T-cell (primary cell): ENCODE measurements around the gene SYT11. TPM values are rescaled to one million over a fixed set of nuclear protein-coding genes. Genes with fewer than 3 reads are reported as not detected.
"Not testable (repeated sequence)": the region's sequence is repeated elsewhere in the genome, so short reads cannot be mapped to it uniquely, and the experiment has no call there.

Experiments
- ATAC-seq, 4 experiments: fragments of 200-7000 bp in 3 of 4; fragments of 150-1000 bp in 1 of 4; cut with Tn5 transposase; replicated peaks in 1 of 4; 1 replicate in 3 of 4; 2 replicates in 1 of 4; pipeline ENCODE4 v1.10.0; 2021; ENCODE audit warnings: moderate library complexity in 3 of 4, mild to moderate bottlenecking in 2 of 4, moderate number of reproducible peaks in 1 of 4
- CTCF ChIA-PET, 2 donors: fragments of 300-600 bp; sonication (Branson Sonifier 250); formaldehyde crosslinking; loops; one replicate each; lab custom pipeline; 2022; ENCODE audit warnings: antibody characterized with exemption in 2 of 2; lab: Charles Lee
- POLR2A ChIA-PET, 2 donors: fragments of 300-600 bp; sonication (Branson Sonifier 250); formaldehyde crosslinking; loops; one replicate each; lab custom pipeline; 2022; ENCODE audit warnings: antibody characterized with exemption in 2 of 2; lab: Charles Lee
- DNase-seq, 35 experiments: peaks; one replicate each; pipeline versions ENCODE4 v3.0.0 to v3.0.0-alpha.2; 2013 to 2023
- H3K27ac ChIP-seq: one replicate; pipeline ENCODE4 v1.5.1; 2013; ENCODE audit warnings: low read length
- H3K27me3 ChIP-seq, 2 experiments: replicated peaks in 1 of 2; 1 replicate in 1 of 2; 2 replicates in 1 of 2; pipeline versions ENCODE4 v1.6.1 to v1.7.0; 2013; ENCODE audit warnings: low read length in 1 of 2, mixed read lengths in 1 of 2; ENCODE audit not compliant: control insufficient read depth in 2 of 2, insufficient read depth in 2 of 2; ENCODE audit errors: extremely low read depth in 1 of 2
- H3K36me3 ChIP-seq, 2 donors: 1 replicate in 1 of 2; 2 replicates in 1 of 2; pipeline versions ENCODE4 v1.6.1 to v1.7.0; 2013; ENCODE audit warnings: low read length in 1 of 2; ENCODE audit not compliant: control insufficient read depth in 2 of 2, insufficient read depth in 1 of 2; ENCODE audit errors: extremely low read depth in 1 of 2
- H3K4me1 ChIP-seq, 2 experiments: 1 replicate in 1 of 2; 2 replicates in 1 of 2; pipeline versions ENCODE4 v1.6.1 to v1.7.0; 2013; ENCODE audit warnings: low read length in 2 of 2, mixed read lengths in 1 of 2; ENCODE audit not compliant: insufficient read depth in 2 of 2, control insufficient read depth in 1 of 2; ENCODE audit errors: extremely low read depth in 1 of 2
- H3K4me3 ChIP-seq, 2 donors: 1 replicate in 1 of 2; 2 replicates in 1 of 2; pipeline versions ENCODE4 v1.5.1 to v1.7.0; 2013; ENCODE audit warnings: mild to moderate bottlenecking in 2 of 2, low read length in 1 of 2, moderate library complexity in 1 of 2; ENCODE audit not compliant: control insufficient read depth in 1 of 2; ENCODE audit errors: extremely low read depth in 1 of 2
- H3K9me3 ChIP-seq: 2 replicates; pipeline ENCODE4 v1.7.0; 2013
- H3K27ac Mint-ChIP-seq, 2 donors: one replicate each; pipeline ENCODE4 v1.8.0; 2020 to 2021; ENCODE audit warnings: mild to moderate bottlenecking in 2 of 2, mixed read lengths in 2 of 2
- H3K27me3 Mint-ChIP-seq, 2 donors: one replicate each; pipeline ENCODE4 v1.8.0; 2021 to 2022; ENCODE audit warnings: mixed read lengths in 2 of 2
- H3K36me3 Mint-ChIP-seq: one replicate; pipeline ENCODE4 v1.8.0; 2021; ENCODE audit warnings: mixed read lengths
- H3K4me1 Mint-ChIP-seq, 3 donors: one replicate each; pipeline ENCODE4 v1.8.0; 2020 to 2022; ENCODE audit warnings: mixed read lengths in 3 of 3, mild to moderate bottlenecking in 1 of 3
- H3K4me3 Mint-ChIP-seq, 3 donors: one replicate each; pipeline ENCODE4 v1.8.0; 2020 to 2022; ENCODE audit warnings: mild to moderate bottlenecking in 3 of 3, mixed read lengths in 3 of 3, moderate library complexity in 3 of 3
- H3K9me3 Mint-ChIP-seq, 3 donors: one replicate each; pipeline ENCODE4 v1.8.0; 2020 to 2022; ENCODE audit warnings: mixed read lengths in 3 of 3
- WGBS: methylation state at CpG from one replicate; pipeline ENCODE4 v1.1.5; 2013; ENCODE audit warnings: missing lambda C conversion rate; ENCODE audit not compliant: insufficient coverage; 5-methylcytosine and 5-hydroxymethylcytosine counted together
- total RNA-seq, 35 experiments: library from RNA in 6 of 35; stranded (reverse) in 6 of 35; fragments of 120-200 nt in 1 of 35; gene quantifications; one replicate each; pipeline versions ENCODE4 v1.2.1 to v1.2.4 and lab custom pipeline; 2013 to 2026

Gene SYT11
- total RNA-seq, 5 donors from 2014 or later (not counting 1 experiment from before 2014, with no cell fraction given) = 8.6 to 19.8 (median 9.0) TPM

DNA sequence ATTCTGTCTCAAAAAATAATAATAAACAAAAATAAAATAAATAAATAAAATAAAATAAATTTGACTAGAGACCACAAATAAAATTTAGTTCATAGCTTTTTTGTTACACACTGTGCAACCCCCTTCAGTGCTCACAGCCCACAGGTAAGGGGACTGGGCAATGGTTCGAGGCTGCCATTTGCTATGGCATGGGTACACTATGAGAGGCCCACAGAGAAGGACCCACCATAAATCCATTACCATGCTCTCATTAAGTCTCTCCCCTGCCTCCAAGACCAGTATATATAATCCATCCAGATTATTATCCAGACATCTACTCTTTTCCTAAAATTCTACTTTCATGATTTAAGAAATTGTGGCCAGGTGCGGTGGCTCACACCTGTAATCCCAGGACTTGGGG is 60.4 kb downstream of the SYT11 start:
- Mint-ChIP-seq H3K36me3 (peaks cover 54% of the 10 kb centered on the region), H3K4me3 (no peak overlapping the region), H3K27me3 (no peaks in the 10 kb centered on the region), H3K9me3 (no peaks in the 10 kb centered on the region), H3K27ac (no peak overlapping the region), H3K4me1 (peaks cover 0 to 4% (median 0%) of the 10 kb centered on the region in 3 donors)
- ChIA-PET POLR2A (no interaction called here), CTCF (no interaction called here)
- Histone ChIP-seq H3K27me3 (no peaks in the 10 kb centered on the region), H3K4me3 (no peak overlapping the region), H3K4me1 (no peaks in the 10 kb centered on the region), H3K27ac (no peak overlapping the region), H3K36me3 (peaks cover 32 to 88% of the 10 kb centered on the region in 2 donors), H3K9me3 (no peaks in the 10 kb centered on the region)
- no peak for DNase-seq
- no peak for ATAC-seq
- 100% methylated on average over 1 of the region's 2 CpGs for WGBS

DNA sequence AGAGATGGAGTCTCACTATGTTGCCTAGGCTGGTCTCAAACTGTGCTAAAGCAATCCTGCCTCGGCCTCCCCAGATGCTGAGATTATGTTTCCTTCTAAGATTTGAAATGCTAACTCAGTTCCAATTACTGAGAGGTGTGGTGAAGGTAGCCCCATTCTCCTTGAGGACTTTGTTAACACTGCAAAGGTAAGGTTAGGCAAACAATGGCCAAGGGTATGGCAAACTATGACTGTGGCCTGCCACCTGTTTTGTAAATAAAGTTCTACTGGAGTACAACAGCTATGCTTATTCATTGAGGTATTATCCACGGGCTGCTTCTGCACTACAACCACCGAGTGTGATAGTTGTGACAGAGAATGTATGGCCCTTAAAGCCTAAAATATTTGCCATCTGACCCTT is 61.4 kb downstream of the SYT11 start:
- ChIA-PET CTCF (interaction anchor here in 1 of 2 donors (0.6 kb wide), 1 partner anchor 48 kb away, joined by 4 read pairs; no protein-coding TSS in a partner anchor), POLR2A (no interaction called here)
- H3K4me1 ChIP-seq = no peaks in the 10 kb centered on the region
- H3K27ac ChIP-seq = no peak overlapping the region
- peaks cover 0 to 4% (median 0%) of the 10 kb centered on the region in 3 donors for H3K4me1 Mint-ChIP-seq
- no peak overlapping the region for H3K4me3 ChIP-seq
- H3K9me3 Mint-ChIP-seq = no peaks in the 10 kb centered on the region
- no peaks in the 10 kb centered on the region for H3K27me3 Mint-ChIP-seq
- ATAC-seq (no peak), DNase-seq (no peak)
- H3K36me3 Mint-ChIP-seq = peaks cover 59% of the 10 kb centered on the region
- no peak overlapping the region for H3K4me3 Mint-ChIP-seq
- H3K27me3 ChIP-seq = no peaks in the 10 kb centered on the region
- H3K27ac Mint-ChIP-seq = no peak overlapping the region
- H3K36me3 ChIP-seq = peaks cover 35 to 91% of the 10 kb centered on the region in 2 donors
- no peaks in the 10 kb centered on the region for H3K9me3 ChIP-seq
- 100% methylated on average over 1 of the region's 3 CpGs for WGBS

DNA sequence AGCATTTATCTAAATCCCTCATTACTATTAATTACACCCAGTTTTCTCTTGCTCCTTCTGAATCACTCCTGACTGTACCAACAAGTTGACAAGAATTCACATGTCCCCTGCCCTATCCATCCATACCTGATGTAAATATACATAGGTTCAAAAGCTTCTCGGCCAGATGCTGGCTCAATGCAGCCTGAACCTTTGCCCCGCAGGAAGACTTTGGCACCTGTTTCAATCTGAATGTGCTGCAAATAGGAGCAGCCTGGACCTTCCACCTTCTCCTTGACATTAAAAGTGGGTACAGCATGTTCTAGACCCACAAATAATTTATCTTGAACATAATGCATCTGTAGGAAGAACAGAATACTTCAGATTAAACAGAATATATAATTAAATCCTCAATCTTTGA is 66.1 kb downstream of the SYT11 start:
- H3K4me3 Mint-ChIP-seq = no peak overlapping the region
- WGBS = no CpG with 5 or more reads among the region's 2 CpGs

DNA sequence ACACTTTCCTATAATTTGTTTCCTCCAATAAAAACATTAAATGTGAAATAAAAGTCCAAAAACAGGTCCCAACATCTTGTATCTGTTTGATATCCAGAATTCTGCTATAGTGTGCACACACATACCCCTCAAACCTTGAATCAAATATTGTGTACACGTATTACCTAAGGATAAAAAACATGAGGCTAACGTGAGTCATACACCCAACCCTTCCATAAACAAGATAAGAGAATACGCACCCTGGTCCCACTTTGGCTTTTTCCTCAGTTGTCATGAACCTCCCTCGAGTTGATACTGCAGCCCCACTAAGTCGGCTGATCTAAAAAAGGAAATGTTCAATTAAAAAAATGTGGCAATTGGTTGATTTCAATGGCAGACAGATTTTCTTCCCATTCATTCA is 69.7 kb downstream of the SYT11 start:
- peaks cover 19 to 31% of the 10 kb centered on the region in 2 experiments for H3K4me1 ChIP-seq
- H3K4me3 Mint-ChIP-seq = no peak overlapping the region
- H3K9me3 ChIP-seq = no peaks in the 10 kb centered on the region
- no peak for ATAC-seq
- 67% methylated on average over 1 of the region's 5 CpGs for WGBS
- no peak overlapping the region for H3K4me3 ChIP-seq
- no peak overlapping the region for H3K27ac ChIP-seq
- peaks cover 46% of the 10 kb centered on the region for H3K36me3 Mint-ChIP-seq
- H3K4me1 Mint-ChIP-seq = peaks cover 29 to 43% (median 34%) of the 10 kb centered on the region in 3 donors
- H3K27ac Mint-ChIP-seq = no peak overlapping the region
- no peak for DNase-seq
- POLR2A ChIA-PET = no interaction called here
- peaks cover 23 to 86% of the 10 kb centered on the region in 2 donors for H3K36me3 ChIP-seq
- H3K27me3 ChIP-seq = no peaks in the 10 kb centered on the region
- CTCF ChIA-PET = interaction anchor here in 1 of 2 donors (0.7 kb wide), 1 partner anchor 47 kb away, joined by 5 read pairs; no protein-coding TSS in a partner anchor
- H3K27me3 Mint-ChIP-seq = no peaks in the 10 kb centered on the region
- H3K9me3 Mint-ChIP-seq = no peaks in the 10 kb centered on the region

More for the DNA sequence above, 66.1 kb downstream of the SYT11 start:
- peaks cover 3 to 20% (median 14%) of the 10 kb centered on the region in 3 donors for H3K4me1 Mint-ChIP-seq
- H3K27ac ChIP-seq = no peak overlapping the region
- no peak overlapping the region for H3K4me3 ChIP-seq
- peaks cover 33 to 93% of the 10 kb centered on the region in 2 donors for H3K36me3 ChIP-seq
- peaks cover 60% of the 10 kb centered on the region for H3K36me3 Mint-ChIP-seq
- H3K27ac Mint-ChIP-seq = no peak overlapping the region
- CTCF ChIA-PET = interaction anchor here in 1 of 2 donors (0.7 kb wide), 1 partner anchor 33 kb away, joined by 3 read pairs; no protein-coding TSS in a partner anchor
- H3K9me3 Mint-ChIP-seq = no peaks in the 10 kb centered on the region
- DNase-seq (no peak), ATAC-seq (no peak)
- no peaks in the 10 kb centered on the region for H3K27me3 ChIP-seq
- POLR2A ChIA-PET = interaction anchor here in 1 of 2 donors (0.6 kb wide), 1 partner anchor 800 kb away, joined by 3 read pairs; no protein-coding TSS in a partner anchor
- peaks cover 0 to 2% of the 10 kb centered on the region in 2 experiments for H3K4me1 ChIP-seq
- H3K27me3 Mint-ChIP-seq = no peaks in the 10 kb centered on the region
- no peaks in the 10 kb centered on the region for H3K9me3 ChIP-seq

DNA sequence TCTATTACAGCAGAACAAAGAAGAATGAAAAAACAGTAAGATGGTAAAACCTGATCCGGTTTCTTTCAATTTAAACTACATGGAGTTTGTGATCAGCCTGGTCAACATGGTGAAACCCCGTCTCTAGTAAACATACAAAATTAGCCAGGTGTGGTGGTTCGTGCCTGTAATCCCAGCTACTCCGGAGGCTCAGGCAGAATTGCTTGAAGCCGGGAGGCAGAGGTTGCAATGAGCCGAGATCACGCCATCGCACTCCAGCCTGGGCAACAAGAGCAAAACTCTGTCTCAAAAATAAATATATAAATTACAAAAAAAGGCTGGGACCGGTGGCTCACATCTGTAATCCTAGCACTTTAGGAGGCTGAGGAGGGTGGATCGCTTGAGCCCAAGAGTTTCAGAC is 71.4 kb downstream of the SYT11 start:
- peaks cover 15 to 70% of the 10 kb centered on the region in 2 donors for H3K36me3 ChIP-seq
- H3K27ac ChIP-seq, H3K9me3 ChIP-seq, ATAC-seq, POLR2A ChIA-PET, DNase-seq, H3K27me3 Mint-ChIP-seq, H3K27me3 ChIP-seq, H3K4me3 ChIP-seq, H3K9me3 Mint-ChIP-seq: not testable (repeated sequence)
- peaks cover 29 to 43% (median 34%) of the 10 kb centered on the region in 3 donors for H3K4me1 Mint-ChIP-seq
- CTCF ChIA-PET = interaction anchor here in 1 of 2 donors (0.6 kb wide), 1 partner anchor 78 kb away, joined by 6 read pairs; no protein-coding TSS in a partner anchor
- H3K36me3 Mint-ChIP-seq = peaks cover 41% of the 10 kb centered on the region
- H3K27ac Mint-ChIP-seq = peak overlapping the region; percentile 46 to 68
- peak overlapping the region in 2 of 3 donors; percentile 43 to 57 for H3K4me3 Mint-ChIP-seq
- H3K4me1 ChIP-seq = peaks cover 21 to 41% of the 10 kb centered on the region in 2 experiments
- WGBS = 60% methylated on average over 1 of the region's 10 CpGs

DNA sequence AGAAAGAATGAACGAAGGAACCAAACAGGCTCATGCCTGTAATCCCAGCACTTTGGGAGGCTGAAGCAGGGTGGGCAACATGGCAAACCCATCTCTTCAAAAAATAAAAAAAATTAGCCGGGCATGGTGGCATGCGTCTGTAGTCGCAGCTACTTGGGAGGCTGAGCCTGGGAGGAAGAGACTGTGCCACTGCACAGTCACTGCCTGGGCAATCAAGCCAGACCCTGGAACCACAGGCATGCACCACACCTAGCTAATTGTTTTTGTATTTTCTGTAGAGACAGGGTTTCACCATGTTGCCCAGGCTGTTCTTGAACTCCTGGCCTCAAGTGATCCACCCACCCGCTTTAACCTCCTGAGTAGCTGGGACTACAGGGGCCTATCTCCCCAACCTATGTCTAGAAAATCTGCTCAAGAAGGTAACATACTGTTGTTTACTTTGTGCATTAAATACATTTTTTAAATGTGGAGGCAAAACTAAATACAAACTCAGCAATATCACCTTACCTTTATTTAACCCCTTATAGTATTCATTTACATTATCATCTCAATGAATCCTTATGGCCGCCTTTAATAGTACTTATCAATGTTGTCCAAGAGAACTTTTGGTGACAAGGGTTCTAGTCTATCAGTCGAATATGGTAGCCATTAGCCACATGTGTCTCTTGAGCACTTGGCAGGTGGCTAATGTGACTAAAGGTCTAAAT is 72.1 kb downstream of the SYT11 start:
- H3K4me1 ChIP-seq = peaks cover 21 to 41% of the 10 kb centered on the region in 2 experiments
- DNase-seq (no peak), ATAC-seq (no peak)
- H3K36me3 ChIP-seq = peaks cover 9 to 63% of the 10 kb centered on the region in 2 donors
- no peaks in the 10 kb centered on the region for H3K27me3 ChIP-seq
- Mint-ChIP-seq H3K4me3 (peak overlapping the region in 2 of 3 donors; percentile 34 to 39), H3K36me3 (peaks cover 34% of the 10 kb centered on the region), H3K27ac (peak overlapping the region; percentile 15 to 68), H3K27me3 (no peaks in the 10 kb centered on the region), H3K4me1 (peaks cover 29 to 43% (median 36%) of the 10 kb centered on the region in 3 donors), H3K9me3 (no peaks in the 10 kb centered on the region)
- H3K27ac ChIP-seq = no peak overlapping the region
- WGBS = 100% methylated on average over 1 of the region's 7 CpGs
- H3K9me3 ChIP-seq = no peaks in the 10 kb centered on the region
- no peak overlapping the region for H3K4me3 ChIP-seq
- ChIA-PET POLR2A (interaction anchor here (0.5 to 0.7 kb wide), 3 partner anchors 125 to 430 kb away, joined by 3 to 8 read pairs (median 3); no protein-coding TSS in a partner anchor), CTCF (interaction anchor here in 1 of 2 donors (0.5 kb wide), 1 partner anchor 946 kb away, joined by 3 read pairs; no protein-coding TSS in a partner anchor)
